K562 (cell line): ENCODE results near the gene TPBGL. TPM values are rescaled to one million over a fixed set of nuclear protein-coding genes. Genes with fewer than 3 reads are reported as not detected.

Source experiments
- ATAC-seq: fragments of 200-7000 bp; cut with Tn5 transposase; 3 replicates; pipeline ENCODE4 v1.9.1; 2020; ENCODE audit warnings: moderate library complexity
- BruUV-seq: library from RNA; stranded (reverse); fragments of 400-500 nt; replicated peaks from 2 replicates; lab custom pipeline; 2021; lab: Mats Ljungman, UMichigan
- CTCF ChIA-PET: fragments of 300-600 bp; formaldehyde crosslinking; extraction: SDS; loops from one replicate; lab custom pipeline; 2021; ENCODE audit warnings: low intra/inter-chr PET ratio; lab: Yijun Ruan, JAX
- POLR2A ChIA-PET: fragments of 300-600, 350-650 bp; sonication (Branson Sonifier 250); formaldehyde crosslinking; extraction: SDS; loops from one replicate; lab custom pipeline; 2021; ENCODE audit warnings: antibody characterized with exemption, inconsistent platforms; lab: Yijun Ruan, JAX
- DNase-seq, 4 experiments: peaks; one replicate each; pipeline versions ENCODE4 v3.0.0 to v3.0.0-alpha.2; 2011 to 2018; ENCODE audit warnings: low spot score in 3 of 4, mixed read lengths in 3 of 4; ENCODE audit errors: extremely low read depth in 1 of 4
- FAIRE-seq: peaks from 2 replicates; lab custom pipeline; 2011; peaks lifted over from hg19 to GRCh38; lab: Jason Lieb, UNC
- H2AFZ ChIP-seq: 2 replicates; pipeline ENCODE4 v1.6.0; 2011; ENCODE audit warnings: low read depth, low read length, control low read depth, inconsistent platforms
- H3K27ac ChIP-seq: fragments of 200-600 bp; 3 replicates; pipeline ENCODE4 v1.8.0; 2011; ENCODE audit warnings: low read depth, mild to moderate bottlenecking, control low read depth, inconsistent platforms, low read length, moderate library complexity, mixed read lengths; ENCODE audit errors: extremely low read depth
- H3K27me3 ChIP-seq, 2 experiments: fragments of 300-600 bp in 1 of 2; 2 replicates in 1 of 2; 3 replicates in 1 of 2; pipeline versions ENCODE4 v1.6.0 to v1.8.0; 2011; ENCODE audit warnings: inconsistent platforms in 2 of 2, low read length in 2 of 2, mild to moderate bottlenecking in 1 of 2, mixed read lengths in 1 of 2, moderate library complexity in 1 of 2; ENCODE audit not compliant: control insufficient read depth in 2 of 2, insufficient read depth in 2 of 2
- H3K36me3 ChIP-seq: fragments of 300-600 bp; 3 replicates; pipeline ENCODE4 v1.8.0; 2011; ENCODE audit warnings: mild to moderate bottlenecking, low read length, inconsistent platforms; ENCODE audit not compliant: control insufficient read depth, insufficient read depth
- H3K4me1 ChIP-seq, 2 experiments: fragments of 200-600 bp in 1 of 2; replicated peaks in 1 of 2; 2 replicates in 1 of 2; 3 replicates in 1 of 2; pipeline versions ENCODE4 v1.5.1 to v1.8.0; 2011; ENCODE audit warnings: inconsistent platforms in 2 of 2, low read length in 2 of 2, mild to moderate bottlenecking in 1 of 2, mixed read lengths in 1 of 2, moderate library complexity in 1 of 2; ENCODE audit not compliant: control insufficient read depth in 2 of 2, insufficient read depth in 2 of 2
- H3K4me2 ChIP-seq: 2 replicates; pipeline ENCODE4 v1.6.1; 2011; ENCODE audit warnings: low read length, control low read depth, inconsistent platforms, mixed read lengths; ENCODE audit not compliant: insufficient read depth
- H3K4me3 ChIP-seq: fragments of 200-600 bp; sonication (generic), shearing (Covaris generic); 2 replicates; pipeline ENCODE4 v1.5.1; 2016; ENCODE audit warnings: control low read depth, inconsistent platforms
- H3K79me2 ChIP-seq: fragments of 200-600 bp; 3 replicates; pipeline ENCODE4 v1.8.0; 2011; ENCODE audit warnings: low read length, inconsistent platforms; ENCODE audit not compliant: control insufficient read depth, insufficient read depth
- H3K9ac ChIP-seq, 2 experiments: 2 replicates each; pipeline versions ENCODE4 v1.6.0 to v1.6.1; 2011; ENCODE audit warnings: low read depth in 2 of 2, low read length in 2 of 2, control low read depth in 1 of 2, inconsistent platforms in 1 of 2, mild to moderate bottlenecking in 1 of 2, mixed read lengths in 1 of 2; ENCODE audit not compliant: insufficient read depth in 1 of 2
- H3K9me1 ChIP-seq: one replicate; pipeline ENCODE4 v1.6.0; 2011; ENCODE audit warnings: inconsistent platforms, mild to moderate bottlenecking, low read length, moderate library complexity; ENCODE audit not compliant: control insufficient read depth, insufficient read depth
- H3K9me3 ChIP-seq: replicated peaks from 2 replicates; pipeline ENCODE4 v1.5.1; 2011; ENCODE audit warnings: low read depth, low read length, inconsistent platforms; ENCODE audit not compliant: control insufficient read depth, insufficient read depth
- H4K20me1 ChIP-seq: replicated peaks from 2 replicates; pipeline ENCODE4 v1.6.1; 2011; ENCODE audit warnings: low read length, inconsistent platforms, mixed read lengths; ENCODE audit not compliant: control insufficient read depth, insufficient read depth
- HSF4 ChIP-seq: fragments of 250-450 bp; sonication (Bioruptor Pico); IDR thresholded peaks from 2 replicates; pipeline ENCODE4 v2.1.2; 2022; ENCODE audit warnings: mild to moderate bottlenecking, moderate library complexity, borderline replicate concordance
- KDM4B ChIP-seq, 2 experiments: fragments of 450-650 bp in 1 of 2; sonication (generic) in 1 of 2; IDR thresholded peaks; 2 replicates each; pipeline ENCODE4 v1.6.1; 2016 to 2017; ENCODE audit warnings: borderline replicate concordance in 2 of 2, antibody characterized with exemption in 1 of 2, low read depth in 1 of 2, mild to moderate bottlenecking in 1 of 2
- KLF13 ChIP-seq: fragments of 450-650 bp; IDR thresholded peaks from 2 replicates; pipeline ENCODE4 v1.6.1; 2016; ENCODE audit warnings: missing genetic modification characterization, low read depth, mild to moderate bottlenecking, missing compliant biosample characterization, moderate library complexity, borderline replicate concordance
- MXI1 ChIP-seq: IDR thresholded peaks from 2 replicates; pipeline ENCODE4 v1.6.1; 2011; ENCODE audit warnings: low read depth, mild to moderate bottlenecking, improper control_type of control experiment, low read length
- NONO ChIP-seq, 2 experiments: fragments of 200-400 bp in 1 of 2; fragments of 450-650 bp in 1 of 2; formaldehyde crosslinking in 1 of 2; IDR thresholded peaks; 2 replicates each; pipeline ENCODE4 v1.6.1; 2017; ENCODE audit warnings: low read depth in 2 of 2, mild to moderate bottlenecking in 2 of 2, moderate library complexity in 2 of 2, low read length in 1 of 2
- REST ChIP-seq, 2 experiments: fragments of 450-650 bp; formaldehyde crosslinking in 1 of 2; IDR thresholded peaks; 2 replicates each; pipeline versions ENCODE4 v1.4.0 to v1.6.1; 2014 to 2020; ENCODE audit warnings: mild to moderate bottlenecking in 2 of 2, borderline replicate concordance in 1 of 2, low read depth in 1 of 2
- YBX1 ChIP-seq: fragments of 450-650 bp; IDR thresholded peaks from 2 replicates; pipeline ENCODE4 v1.7.1; 2016; ENCODE audit warnings: mild to moderate bottlenecking
- ZC3H4 ChIP-seq: sonication (generic); formaldehyde crosslinking; IDR thresholded peaks from 2 replicates; pipeline ENCODE4 v1.9.0; 2021; ENCODE audit warnings: missing genetic modification reagents, borderline replicate concordance
- ZNF23 ChIP-seq: fragments of 250-450 bp; sonication (Bioruptor Pico); IDR thresholded peaks from 2 replicates; pipeline ENCODE4 v1.4.0; 2020; ENCODE audit warnings: mild to moderate bottlenecking
- WGBS: fragments of 100-300 bp; shearing (Covaris generic); methylation state at CpG from one replicate; pipeline ENCODE4 v1.1.6; 2016; ENCODE audit warnings: low coverage, mixed read lengths; ENCODE audit not compliant: insufficient coverage; ENCODE audit errors: missing lambda C conversion rate; 5-methylcytosine and 5-hydroxymethylcytosine counted together
- in situ Hi-C: fragments of 300-500 bp; cut with MboI; formaldehyde crosslinking; loops from 4 replicates; pipeline ENCODE4 v1.15.0; 2018; ENCODE audit warnings: inconsistent platforms, mixed read lengths
- intact Hi-C: fragments of 100-400 bp; cut with micrococcal nuclease; formaldehyde crosslinking; loops from 2 replicates; pipeline ENCODE4 v1.14.2; 2022
- polyA plus RNA-seq, 8 experiments: library from polyadenylated mRNA; depleted of rRNA in 4 of 8; stranded (reverse) in 5 of 8; unstranded in 3 of 8; fragments of >200 nt; fragmentation: Nextera tagmentation in 2 of 8; fragmentation: Illumina TruSeq in 1 of 8; extraction: Ambion mirVana in 2 of 8; extraction: Trizol in 1 of 8; gene quantifications; 2 replicates each; pipeline versions ENCODE4 v1.2.1 to v1.2.3, GENCODE V29; 2011 to 2014; ENCODE audit warnings: inconsistent platforms in 1 of 8, missing spikeins in 1 of 8
- total RNA-seq, 7 experiments: library from RNA; depleted of rRNA in 6 of 7; stranded (reverse); fragments of >200 nt in 6 of 7; fragmentation: Illumina TruSeq in 2 of 7; extraction: Trizol in 2 of 7; gene quantifications; 2 replicates each; pipeline versions ENCODE4 v1.2.1 to v1.2.3, GENCODE V29; 2011 to 2021; ENCODE audit warnings: low replicate concordance in 1 of 7
- TF ChIP-seq, protein P1 (sequence below): sonication (generic); formaldehyde crosslinking; IDR thresholded peaks from 2 replicates; pipeline ENCODE4 v1.8.0; 2022; ENCODE audit warnings: mild to moderate bottlenecking, missing genetic modification reagents

The TPBGL gene
- total and polyA plus RNA-seq, 9 of the 15 experiments (the other 6 are each of a cell fraction or from before 2014, with no cell fraction given) = 0.04 to 0.11 (median 0.06) TPM; not detected in 6

DNA sequence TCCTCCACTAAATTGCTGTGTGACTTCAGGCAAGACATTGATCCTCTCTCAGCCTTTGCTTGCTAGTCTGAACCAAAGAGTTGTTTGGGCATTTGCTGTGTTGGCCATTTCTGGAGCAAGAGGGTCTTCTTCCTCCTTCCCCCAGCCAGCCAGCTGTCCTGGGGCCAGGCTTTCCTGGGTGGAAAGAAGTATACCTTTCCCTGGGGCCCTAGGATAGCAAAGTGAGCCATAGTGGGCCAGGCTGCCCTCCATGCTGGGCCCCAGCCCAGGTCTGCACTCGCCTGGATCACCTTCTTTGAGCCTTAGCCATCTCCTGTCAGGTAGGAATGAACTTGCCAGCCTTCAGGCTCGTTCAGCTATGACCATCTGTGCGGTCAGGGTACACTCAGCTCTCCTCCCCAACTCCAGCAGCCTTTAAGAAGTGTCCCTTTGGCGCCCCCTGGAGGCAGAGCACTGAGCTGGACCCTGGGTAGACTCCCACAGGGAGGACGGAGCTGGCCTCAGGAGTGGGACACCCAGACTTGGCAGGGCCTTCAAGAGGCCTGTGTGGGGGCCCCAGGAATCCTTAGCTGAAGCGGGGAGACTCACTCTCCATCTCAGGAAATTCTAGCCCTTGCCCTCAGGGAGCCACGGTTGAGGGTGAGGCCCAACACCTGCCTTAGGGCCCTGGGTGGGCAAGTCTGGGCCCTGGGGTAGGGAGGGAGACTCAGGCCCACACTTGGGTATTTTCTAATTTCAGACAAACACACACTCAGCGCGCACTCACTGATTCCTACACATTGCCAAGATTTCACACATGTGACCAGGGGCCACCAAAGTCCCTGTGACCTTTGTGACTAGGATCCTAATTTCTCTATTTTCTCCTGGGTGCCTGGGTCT lies 35.6 kb upstream of the TPBGL start:
- BruUV-seq = no TSS peak
- H3K9me1 ChIP-seq = no peaks in the 10 kb centered on the region
- WGBS = 3% methylated on average over 9 of the region's 9 CpGs
- peak; percentile 85 for FAIRE-seq
- no peaks in the 10 kb centered on the region for H3K36me3 ChIP-seq
- no peaks in the 10 kb centered on the region for H3K79me2 ChIP-seq
- H2AFZ ChIP-seq = no peak overlapping the region
- CTCF ChIA-PET = interaction anchor here (0.5 to 3.4 kb wide), 7 partner anchors 37 to 276 kb away, joined by 3 to 29 read pairs (median 3); no protein-coding TSS in a partner anchor
- peak; percentile 99 for ATAC-seq
- no peaks in the 10 kb centered on the region for H3K9me3 ChIP-seq
- intact Hi-C loops = loop anchor here (1.0 to 5.0 kb wide), 4 partner anchors 42 to 276 kb away; no protein-coding TSS in a partner anchor
- H3K4me2 ChIP-seq = no peak overlapping the region
- no peak overlapping the region for H3K4me3 ChIP-seq
- H3K4me1 ChIP-seq = peaks cover 6 to 10% of the 10 kb centered on the region in 2 experiments
- peaks cover 15% of the 10 kb centered on the region; the same call in 1 of the 2 replicates for H4K20me1 ChIP-seq
- H3K27ac ChIP-seq = no peak overlapping the region
- no peaks in the 10 kb centered on the region; a peak in 1 of 5 replicates for H3K27me3 ChIP-seq
- in situ Hi-C loops = loop anchor here (5.0 to 10.0 kb wide), 2 partner anchors 60 to 178 kb away; no protein-coding TSS in a partner anchor
- POLR2A ChIA-PET = interaction anchor here (0.6 to 1.6 kb wide), 5 partner anchors 9 to 455 kb away, joined by 3 to 5 read pairs (median 4); no protein-coding TSS in a partner anchor
- no peak overlapping the region for H3K9ac ChIP-seq
- peak; percentile 87 to 92 (median 90) for DNase-seq
- TF ChIP-seq ZC3H4 (CRISPR knock-in tag) = no peak
- no peak for TF ChIP-seq MXI1
- TF ChIP-seq KDM4B (IDR thresholded peaks at IDR 0.05; ENCODE audit: borderline replicate concordance in 2 of 2, low read depth in 1 of 2) = no peak
- no peak for TF ChIP-seq ZNF23 (CRISPR knock-in tag)
- TF ChIP-seq REST (IDR thresholded peaks at IDR 0.05; ENCODE audit: borderline replicate concordance) = peak; percentile 92
- peak; percentile 41; the same call in 1 of the 2 replicates for TF ChIP-seq REST (CRISPR knock-in tag; IDR thresholded peaks at IDR 0.05; ENCODE audit: low read depth)
- no peak for TF ChIP-seq HSF4
- no peak for TF ChIP-seq YBX1
- TF ChIP-seq KLF13 (tag) = no peak
- no peak for TF ChIP-seq NONO (IDR thresholded peaks at IDR 0.05; ENCODE audit: low read depth in 2 of 2, low read length in 1 of 2)
- TF ChIP-seq, protein P1, sequence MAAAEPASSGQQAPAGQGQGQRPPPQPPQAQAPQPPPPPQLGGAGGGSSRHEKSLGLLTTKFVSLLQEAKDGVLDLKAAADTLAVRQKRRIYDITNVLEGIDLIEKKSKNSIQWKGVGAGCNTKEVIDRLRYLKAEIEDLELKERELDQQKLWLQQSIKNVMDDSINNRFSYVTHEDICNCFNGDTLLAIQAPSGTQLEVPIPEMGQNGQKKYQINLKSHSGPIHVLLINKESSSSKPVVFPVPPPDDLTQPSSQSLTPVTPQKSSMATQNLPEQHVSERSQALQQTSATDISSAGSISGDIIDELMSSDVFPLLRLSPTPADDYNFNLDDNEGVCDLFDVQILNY (CRISPR knock-in tag) = no peak
